Regular cardiac myocyte (primary cell): ENCODE measurements around the gene MAP3K7. TPM values are rescaled to one million over a fixed set of nuclear protein-coding genes. Genes with fewer than 3 reads are reported as not detected.

Experiments
- total RNA-seq: library from RNA; depleted of rRNA; stranded (reverse); fragments of >200 nt; gene quantifications from 2 replicates; pipeline ENCODE4 v1.2.3, GENCODE V29; 2014

The MAP3K7 gene
- 28.8 and 35.8 TPM in 2 replicates for total RNA-seq

GRCh38 chr6:90586836-90587638 is at the start of gene MAP3K7:
TSS of gene MAP3K7 (minus strand) at chr6:90587072. CDS start at chr6:90586883, 189 bp downstream.

